SU-DHL-6 (cell line): ENCODE measurements around the gene PALLD.

Source experiments
- H2AFZ ChIP-seq: fragments of 200-600 bp; sonication (generic); 2 replicates; pipeline ENCODE4 v1.6.1; 2014; ENCODE audit warnings: low read depth, mild to moderate bottlenecking, moderate library complexity, mixed read lengths, antibody characterized with exemption, low read length; ENCODE audit not compliant: severe bottlenecking
- H3F3A ChIP-seq: fragments of 200-600 bp; shearing (Covaris generic); 2 replicates; pipeline ENCODE4 v1.6.0; 2016; ENCODE audit warnings: antibody characterized with exemption, mild to moderate bottlenecking; ENCODE audit not compliant: insufficient read depth
- H3K27ac ChIP-seq: fragments of 200-600 bp; sonication (generic); 2 replicates; pipeline ENCODE4 v1.5.1; 2016; ENCODE audit warnings: low read depth, mild to moderate bottlenecking, low read length, moderate library complexity, mixed read lengths
- H3K27me3 ChIP-seq: fragments of 200-600 bp; sonication (generic), shearing (Covaris generic); 2 replicates; pipeline ENCODE4 v1.6.0; 2014; ENCODE audit warnings: mild to moderate bottlenecking, low read length
- H3K36me3 ChIP-seq: fragments of 200-600 bp; sonication (generic); 2 replicates; pipeline ENCODE4 v1.6.1; 2014; ENCODE audit warnings: mild to moderate bottlenecking, low read length, mixed read lengths
- H3K4me2 ChIP-seq: fragments of 300-600, 200-600 bp; shearing (Covaris generic), sonication (generic); 2 replicates; pipeline ENCODE4 v1.6.0; 2014; ENCODE audit warnings: low read length, low read depth, mild to moderate bottlenecking; ENCODE audit not compliant: poor library complexity, severe bottlenecking
- H3K4me3 ChIP-seq: fragments of 200-600 bp; sonication (generic); 2 replicates; pipeline ENCODE4 v1.5.1; 2014; ENCODE audit warnings: antibody characterized with exemption, low read length, mild to moderate bottlenecking, mixed read lengths; ENCODE audit not compliant: insufficient read depth, poor library complexity, severe bottlenecking
- H3K79me2 ChIP-seq: fragments of 200-600 bp; sonication (generic); 2 replicates; pipeline ENCODE4 v1.6.1; 2014; ENCODE audit warnings: mild to moderate bottlenecking, low read length, moderate library complexity; ENCODE audit not compliant: insufficient read depth
- H3K9ac ChIP-seq: fragments of 200-600 bp; sonication (generic); 2 replicates; pipeline ENCODE4 v1.7.0; 2014; ENCODE audit warnings: mild to moderate bottlenecking, low read length
- H3K9me2 ChIP-seq: fragments of 200-600 bp; sonication (generic); replicated peaks from 2 replicates; pipeline ENCODE4 v1.6.1; 2014; ENCODE audit warnings: low read length; ENCODE audit not compliant: insufficient read depth
- H3K9me3 ChIP-seq: fragments of 200-600 bp; sonication (generic); 2 replicates; pipeline ENCODE4 v1.6.1; 2014; ENCODE audit warnings: low read length, mixed read lengths; ENCODE audit not compliant: insufficient read depth
- H4K20me1 ChIP-seq: fragments of 200-600 bp; sonication (generic); 2 replicates; pipeline ENCODE4 v1.6.1; 2014; ENCODE audit warnings: low read depth, mild to moderate bottlenecking, antibody characterized with exemption, low read length, moderate library complexity, mixed read lengths
- CTCF ChIP-seq: fragments of 200-600 bp; sonication (generic); IDR thresholded peaks from one replicate; pipeline ENCODE4 v1.5.1; 2017; ENCODE audit warnings: antibody characterized with exemption, mild to moderate bottlenecking, low read length, moderate library complexity; ENCODE audit not compliant: insufficient read depth, poor library complexity, severe bottlenecking
- EZH2phosphoT487 ChIP-seq: fragments of 200-600 bp; sonication (generic), shearing (Covaris generic); conservative IDR thresholded peaks from 2 replicates; pipeline ENCODE4 v1.6.1; 2018; ENCODE audit warnings: mild to moderate bottlenecking, antibody characterized with exemption, low read length, moderate library complexity, mixed read lengths

PALLD gene

GRCh38 chr4:168739886-168740285 is 243.0 kb downstream of the PALLD start:
- Histone ChIP-seq H3F3A (no peaks in the 10 kb centered on the region), H3K36me3 (no peaks in the 10 kb centered on the region), H2AFZ (no peak overlapping the region), H3K9me2 (no peaks in the 10 kb centered on the region), H3K27ac (no peak overlapping the region), H3K4me3 (no peak overlapping the region), H3K79me2 (no peaks in the 10 kb centered on the region), H3K9ac (no peak overlapping the region), H3K4me2 (no peak overlapping the region), H3K27me3 (no peaks in the 10 kb centered on the region), H3K9me3 (no peaks in the 10 kb centered on the region), H4K20me1 (no peaks in the 10 kb centered on the region)
- TF ChIP-seq CTCF = no peak
- TF ChIP-seq EZH2phosphoT487 = no peak

- TF ChIP-seq EZH2phosphoT487 (no peak), CTCF (no peak)
- H3K9me2 ChIP-seq = no peaks in the 10 kb centered on the region
Observed at GRCh38 chr4:168740691-168741090, 243.8 kb downstream of the PALLD start.

GRCh38 chr4:168741281-168742173 is 244.7 kb downstream of the PALLD start:
- no peak overlapping the region for H2AFZ ChIP-seq
- H3K27ac ChIP-seq = no peak overlapping the region
- H3K79me2 ChIP-seq = no peaks in the 10 kb centered on the region
- no peaks in the 10 kb centered on the region for H3K9me2 ChIP-seq
- no peak overlapping the region for H3K4me2 ChIP-seq
- no peaks in the 10 kb centered on the region for H3K36me3 ChIP-seq
- no peaks in the 10 kb centered on the region for H3K27me3 ChIP-seq
- no peaks in the 10 kb centered on the region for H3K9me3 ChIP-seq
- no peaks in the 10 kb centered on the region for H4K20me1 ChIP-seq
- TF ChIP-seq EZH2phosphoT487 (no peak), CTCF (no peak)
- H3F3A ChIP-seq = no peaks in the 10 kb centered on the region
- no peak overlapping the region for H3K4me3 ChIP-seq
- no peak overlapping the region for H3K9ac ChIP-seq

More at GRCh38 chr4:168740691-168741090, 243.8 kb downstream of the PALLD start:
- Histone ChIP-seq H4K20me1 (no peaks in the 10 kb centered on the region), H3K27me3 (no peaks in the 10 kb centered on the region), H3K9me3 (no peaks in the 10 kb centered on the region), H3K27ac (no peak overlapping the region), H3K4me3 (no peak overlapping the region), H3F3A (no peaks in the 10 kb centered on the region), H3K36me3 (no peaks in the 10 kb centered on the region), H3K4me2 (no peak overlapping the region), H3K79me2 (no peaks in the 10 kb centered on the region), H3K9ac (no peak overlapping the region), H2AFZ (no peak overlapping the region)
